Liver (tissue), 9 donors: ENCODE measurements around the gene PTPN2. TPM values are rescaled to one million over a fixed set of nuclear protein-coding genes. Genes with fewer than 3 reads are reported as not detected.

ENCODE experiments used
- DNase-seq: peaks from one replicate; pipeline ENCODE4 v3.0.0-alpha.2; 2017; ENCODE audit warnings: low spot score
- H3K27ac ChIP-seq, 2 donors: one replicate each; pipeline ENCODE4 v1.7.0; 2013; ENCODE audit warnings: inconsistent platforms in 2 of 2, low read length in 2 of 2, control low read depth in 1 of 2, low read depth in 1 of 2, mild to moderate bottlenecking in 1 of 2
- H3K27me3 ChIP-seq, 4 donors: one replicate each; pipeline versions ENCODE4 v1.6.1 to v1.7.0; 2013; ENCODE audit warnings: low read length in 3 of 4, inconsistent platforms in 1 of 4, mild to moderate bottlenecking in 1 of 4, moderate library complexity in 1 of 4; ENCODE audit not compliant: control insufficient read depth in 4 of 4, insufficient read depth in 4 of 4
- H3K36me3 ChIP-seq, 4 donors: one replicate each; pipeline versions ENCODE4 v1.6.1 to v1.7.0; 2013; ENCODE audit warnings: low read length in 3 of 4, mild to moderate bottlenecking in 3 of 4, low read depth in 1 of 4, moderate library complexity in 1 of 4; ENCODE audit not compliant: control insufficient read depth in 4 of 4, insufficient read depth in 3 of 4
- H3K4me1 ChIP-seq, 4 donors: one replicate each; pipeline versions ENCODE4 v1.6.1 to v1.7.0; 2013; ENCODE audit warnings: low read length in 3 of 4, mild to moderate bottlenecking in 3 of 4, moderate library complexity in 1 of 4; ENCODE audit not compliant: control insufficient read depth in 4 of 4, insufficient read depth in 4 of 4
- H3K4me3 ChIP-seq, 3 donors: one replicate each; pipeline versions ENCODE4 v1.6.1 to v1.7.0; 2013; ENCODE audit warnings: low read length in 3 of 3, control low read depth in 1 of 3, low read depth in 1 of 3, mild to moderate bottlenecking in 1 of 3
- H3K9ac ChIP-seq, 2 donors: one replicate each; pipeline ENCODE4 v1.7.0; 2013; ENCODE audit warnings: low read length in 2 of 2, mild to moderate bottlenecking in 2 of 2, moderate library complexity in 2 of 2, control low read depth in 1 of 2, low read depth in 1 of 2
- H3K9me3 ChIP-seq, 4 donors: one replicate each; pipeline versions ENCODE4 v1.6.1 to v1.7.0; 2013; ENCODE audit warnings: low read length in 3 of 4; ENCODE audit not compliant: control insufficient read depth in 4 of 4
- ATF3 ChIP-seq: IDR thresholded peaks from 2 replicates; pipeline ENCODE4 v1.6.1; 2016; ENCODE audit warnings: antibody characterized with exemption
- EGR1 ChIP-seq, 2 donors: IDR thresholded peaks; 2 replicates each; pipeline ENCODE4 v1.6.1; 2016 to 2018; ENCODE audit warnings: antibody characterized with exemption in 2 of 2, low read depth in 2 of 2
- FOXA1 ChIP-seq: IDR thresholded peaks from 2 replicates; pipeline ENCODE4 v1.6.1; 2016; ENCODE audit warnings: antibody characterized with exemption
- FOXA2 ChIP-seq: IDR thresholded peaks from 2 replicates; pipeline ENCODE4 v1.6.1; 2016; ENCODE audit warnings: antibody characterized with exemption
- HNF4A ChIP-seq, 2 donors: conservative IDR thresholded peaks; 2 replicates each; pipeline ENCODE4 v1.6.1; 2016; ENCODE audit warnings: antibody characterized with exemption in 2 of 2, mild to moderate bottlenecking in 2 of 2
- HNF4G ChIP-seq: IDR thresholded peaks from 2 replicates; pipeline ENCODE4 v1.6.1; 2016; ENCODE audit warnings: antibody characterized with exemption
- JUND ChIP-seq, 2 donors: IDR thresholded peaks; 2 replicates each; pipeline ENCODE4 v1.6.1; 2016; ENCODE audit warnings: antibody characterized with exemption in 2 of 2
- MAX ChIP-seq: IDR thresholded peaks from 2 replicates; pipeline ENCODE4 v1.6.1; 2016; ENCODE audit warnings: antibody characterized with exemption
- NR2F2 ChIP-seq: IDR thresholded peaks from 2 replicates; pipeline ENCODE4 v1.6.1; 2016; ENCODE audit warnings: antibody characterized with exemption
- RAD21 ChIP-seq, 2 donors: IDR thresholded peaks; 2 replicates each; pipeline ENCODE4 v1.6.1; 2016; ENCODE audit warnings: antibody characterized with exemption in 2 of 2, mild to moderate bottlenecking in 2 of 2
- REST ChIP-seq: IDR thresholded peaks from 2 replicates; pipeline ENCODE4 v1.6.1; 2016; ENCODE audit warnings: antibody characterized with exemption, mild to moderate bottlenecking
- RXRA ChIP-seq, 2 donors: IDR thresholded peaks; 2 replicates each; pipeline ENCODE4 v1.6.1; 2017 to 2018; ENCODE audit warnings: antibody characterized with exemption in 2 of 2, mild to moderate bottlenecking in 1 of 2
- SP1 ChIP-seq: IDR thresholded peaks from 2 replicates; pipeline ENCODE4 v1.6.1; 2018; ENCODE audit warnings: antibody characterized with exemption, mild to moderate bottlenecking
- TAF1 ChIP-seq: conservative IDR thresholded peaks from 2 replicates; pipeline ENCODE4 v1.6.1; 2016; ENCODE audit warnings: antibody characterized with exemption, mild to moderate bottlenecking
- YY1 ChIP-seq: IDR thresholded peaks from 2 replicates; pipeline ENCODE4 v1.6.1; 2016; ENCODE audit warnings: antibody characterized with exemption, mild to moderate bottlenecking
- ZBTB33 ChIP-seq: IDR thresholded peaks from 2 replicates; pipeline ENCODE4 v1.6.1; 2016; ENCODE audit warnings: antibody characterized with exemption
- WGBS: extraction: QIAGEN DNeasy Blood & Tissue Kit; methylation state at CpG from one replicate; pipeline ENCODE4 v1.1.7; 2013; 5-methylcytosine and 5-hydroxymethylcytosine counted together
- polyA plus RNA-seq, 2 donors: library from polyadenylated mRNA; stranded (reverse) in 1 of 2; unstranded in 1 of 2; fragments of 200-250 nt in 1 of 2; fragments of >200 nt in 1 of 2; fragmentation: Nextera tagmentation in 1 of 2; extraction: Ambion mirVana in 1 of 2; gene quantifications; one replicate each; pipeline versions ENCODE4 v1.2.1 to v1.2.3, GENCODE V29; 2013 to 2015
- total RNA-seq, 2 donors: library from RNA; depleted of rRNA; stranded (reverse); fragments of >200 nt; gene quantifications; one replicate each; pipeline ENCODE4 v1.2.3, GENCODE V29; 2014
- donor health status: healthy.
- donor health status: healthy.
- donor health status: healthy.
- donor health status: healthy.
- donor health status: healthy.

Gene PTPN2
- total and polyA plus RNA-seq, 4 donors, result 9.2 to 21.2 (median 14.9) TPM

- TF ChIP-seq NR2F2 (no peak), ZBTB33 (no peak), HNF4G (no peak), FOXA1 (no peak), REST (no peak), MAX (no peak), HNF4A (conservative IDR thresholded peaks at IDR 0.05) (no peak), JUND (IDR thresholded peaks at IDR 0.05) (no peak), ATF3 (no peak), EGR1 (IDR thresholded peaks at IDR 0.05; ENCODE audit: low read depth in 2 of 2) (no peak), RAD21 (IDR thresholded peaks at IDR 0.05) (no peak)
- Histone ChIP-seq H3K4me1 (no peaks in the 10 kb centered on the region), H3K9me3 (no peaks in the 10 kb centered on the region), H3K9ac (no peak overlapping the region), H3K4me3 (no peak overlapping the region), H3K36me3 (no peaks in the 10 kb centered on the region), H3K27ac (no peak overlapping the region), H3K27me3 (peaks cover 0 to 3% (median 0%) of the 10 kb centered on the region in 4 donors)
- no peak for DNase-seq
Measured at GRCh38 chr18:12933327-12933726, 49.3 kb upstream of the PTPN2 start.

- Histone ChIP-seq H3K4me3 (no peak overlapping the region), H3K27ac (no peak overlapping the region), H3K36me3 (no peaks in the 10 kb centered on the region), H3K4me1 (no peaks in the 10 kb centered on the region), H3K9ac (no peak overlapping the region), H3K9me3 (no peaks in the 10 kb centered on the region), H3K27me3 (peaks cover 0 to 3% (median 0%) of the 10 kb centered on the region in 4 donors)
- DNase-seq, result no peak
- TF ChIP-seq FOXA2 (no peak), RXRA (IDR thresholded peaks at IDR 0.05) (no peak), SP1 (no peak), FOXA1 (no peak), HNF4A (conservative IDR thresholded peaks at IDR 0.05) (no peak), TAF1 (no peak), ATF3 (no peak), ZBTB33 (no peak), RAD21 (IDR thresholded peaks at IDR 0.05) (no peak), YY1 (no peak), NR2F2 (no peak)
- 73% methylated on average over 3 of the region's 3 CpGs for WGBS
Measured at GRCh38 chr18:12930908-12931307, 46.9 kb upstream of the PTPN2 start.
